Vagina (tissue), 2 donors: ENCODE data around the gene ADORA1.

Experiments
- POLR2A ChIP-seq, 2 donors: fragments of 450-650 bp; IDR thresholded peaks; one replicate each; pipeline ENCODE4 v1.6.1; 2017; ENCODE audit warnings: antibody characterized with exemption in 2 of 2, mild to moderate bottlenecking in 2 of 2, moderate library complexity in 2 of 2
- POLR2AphosphoS5 ChIP-seq, 2 donors: sonication (generic); formaldehyde crosslinking; IDR thresholded peaks; one replicate each; pipeline ENCODE4 v1.9.0; 2017; ENCODE audit warnings: antibody characterized with exemption in 2 of 2, mild to moderate bottlenecking in 2 of 2, low read depth in 1 of 2; ENCODE audit not compliant: insufficient read depth in 1 of 2
- TF ChIP-seq, protein P1 (sequence below), 3 experiments: fragments of 450-650 bp in 2 of 3; fragments of 200-600 bp in 1 of 3; sonication (generic) in 1 of 3; IDR thresholded peaks; one replicate each; pipeline ENCODE4 v1.5.1; 2017 to 2019; ENCODE audit warnings: antibody characterized with exemption in 3 of 3, mild to moderate bottlenecking in 2 of 3, moderate library complexity in 2 of 3

DNA sequence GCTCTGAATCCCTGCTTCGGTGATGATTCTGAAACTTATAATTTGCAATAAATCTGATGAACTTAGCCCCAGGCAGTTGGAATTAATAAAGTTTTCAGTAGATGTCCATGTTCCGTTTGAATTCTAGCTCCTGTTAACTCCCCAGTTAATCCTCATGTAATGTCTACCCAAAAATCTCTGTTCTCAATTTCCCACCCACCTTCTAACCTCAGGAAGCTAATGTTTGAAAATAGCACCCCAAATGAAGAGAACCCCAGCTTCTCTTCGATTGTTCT lies 45.4 kb upstream of the ADORA1 start:
- TF ChIP-seq POLR2A (IDR thresholded peaks at IDR 0.05) (no peak), POLR2AphosphoS5 (IDR thresholded peaks at IDR 0.05; ENCODE audit: insufficient read depth in 1 of 2, low read depth in 1 of 2) (no peak)
- TF ChIP-seq, protein P1, sequence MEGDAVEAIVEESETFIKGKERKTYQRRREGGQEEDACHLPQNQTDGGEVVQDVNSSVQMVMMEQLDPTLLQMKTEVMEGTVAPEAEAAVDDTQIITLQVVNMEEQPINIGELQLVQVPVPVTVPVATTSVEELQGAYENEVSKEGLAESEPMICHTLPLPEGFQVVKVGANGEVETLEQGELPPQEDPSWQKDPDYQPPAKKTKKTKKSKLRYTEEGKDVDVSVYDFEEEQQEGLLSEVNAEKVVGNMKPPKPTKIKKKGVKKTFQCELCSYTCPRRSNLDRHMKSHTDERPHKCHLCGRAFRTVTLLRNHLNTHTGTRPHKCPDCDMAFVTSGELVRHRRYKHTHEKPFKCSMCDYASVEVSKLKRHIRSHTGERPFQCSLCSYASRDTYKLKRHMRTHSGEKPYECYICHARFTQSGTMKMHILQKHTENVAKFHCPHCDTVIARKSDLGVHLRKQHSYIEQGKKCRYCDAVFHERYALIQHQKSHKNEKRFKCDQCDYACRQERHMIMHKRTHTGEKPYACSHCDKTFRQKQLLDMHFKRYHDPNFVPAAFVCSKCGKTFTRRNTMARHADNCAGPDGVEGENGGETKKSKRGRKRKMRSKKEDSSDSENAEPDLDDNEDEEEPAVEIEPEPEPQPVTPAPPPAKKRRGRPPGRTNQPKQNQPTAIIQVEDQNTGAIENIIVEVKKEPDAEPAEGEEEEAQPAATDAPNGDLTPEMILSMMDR (IDR thresholded peaks at IDR 0.05) = no peak
